Liver (tissue), 9 donors: ENCODE data around the gene ELN. TPM values are rescaled to one million over a fixed set of nuclear protein-coding genes. Genes with fewer than 3 reads are reported as not detected.

Experiments used
- DNase-seq: peaks from one replicate; pipeline ENCODE4 v3.0.0-alpha.2; 2017; ENCODE audit warnings: low spot score
- H3K27ac ChIP-seq, 2 donors: one replicate each; pipeline ENCODE4 v1.7.0; 2013; ENCODE audit warnings: inconsistent platforms in 2 of 2, low read length in 2 of 2, control low read depth in 1 of 2, low read depth in 1 of 2, mild to moderate bottlenecking in 1 of 2
- H3K27me3 ChIP-seq, 4 donors: one replicate each; pipeline versions ENCODE4 v1.6.1 to v1.7.0; 2013; ENCODE audit warnings: low read length in 3 of 4, inconsistent platforms in 1 of 4, mild to moderate bottlenecking in 1 of 4, moderate library complexity in 1 of 4; ENCODE audit not compliant: control insufficient read depth in 4 of 4, insufficient read depth in 4 of 4
- H3K36me3 ChIP-seq, 4 donors: one replicate each; pipeline versions ENCODE4 v1.6.1 to v1.7.0; 2013; ENCODE audit warnings: low read length in 3 of 4, mild to moderate bottlenecking in 3 of 4, low read depth in 1 of 4, moderate library complexity in 1 of 4; ENCODE audit not compliant: control insufficient read depth in 4 of 4, insufficient read depth in 3 of 4
- H3K4me1 ChIP-seq, 4 donors: one replicate each; pipeline versions ENCODE4 v1.6.1 to v1.7.0; 2013; ENCODE audit warnings: low read length in 3 of 4, mild to moderate bottlenecking in 3 of 4, moderate library complexity in 1 of 4; ENCODE audit not compliant: control insufficient read depth in 4 of 4, insufficient read depth in 4 of 4
- H3K4me3 ChIP-seq, 3 donors: one replicate each; pipeline versions ENCODE4 v1.6.1 to v1.7.0; 2013; ENCODE audit warnings: low read length in 3 of 3, control low read depth in 1 of 3, low read depth in 1 of 3, mild to moderate bottlenecking in 1 of 3
- H3K9ac ChIP-seq, 2 donors: one replicate each; pipeline ENCODE4 v1.7.0; 2013; ENCODE audit warnings: low read length in 2 of 2, mild to moderate bottlenecking in 2 of 2, moderate library complexity in 2 of 2, control low read depth in 1 of 2, low read depth in 1 of 2
- H3K9me3 ChIP-seq, 4 donors: one replicate each; pipeline versions ENCODE4 v1.6.1 to v1.7.0; 2013; ENCODE audit warnings: low read length in 3 of 4; ENCODE audit not compliant: control insufficient read depth in 4 of 4
- CTCF ChIP-seq: fragments of 150-350 bp; IDR thresholded peaks from 2 replicates; pipeline ENCODE4 v1.5.1; 2017; ENCODE audit warnings: improper control_type of control experiment, low read depth, low read length; ENCODE audit not compliant: missing input control
- EGR1 ChIP-seq, 2 donors: IDR thresholded peaks; 2 replicates each; pipeline ENCODE4 v1.6.1; 2016 to 2018; ENCODE audit warnings: antibody characterized with exemption in 2 of 2, low read depth in 2 of 2
- FOXA1 ChIP-seq: IDR thresholded peaks from 2 replicates; pipeline ENCODE4 v1.6.1; 2016; ENCODE audit warnings: antibody characterized with exemption
- FOXA2 ChIP-seq: IDR thresholded peaks from 2 replicates; pipeline ENCODE4 v1.6.1; 2016; ENCODE audit warnings: antibody characterized with exemption
- GABPA ChIP-seq, 2 donors: IDR thresholded peaks in 1 of 2; conservative IDR thresholded peaks in 1 of 2; 2 replicates each; pipeline ENCODE4 v1.6.1; 2016; ENCODE audit warnings: antibody characterized with exemption in 2 of 2, mild to moderate bottlenecking in 1 of 2, moderate library complexity in 1 of 2
- HNF4G ChIP-seq: IDR thresholded peaks from 2 replicates; pipeline ENCODE4 v1.6.1; 2016; ENCODE audit warnings: antibody characterized with exemption
- JUND ChIP-seq, 2 donors: IDR thresholded peaks; 2 replicates each; pipeline ENCODE4 v1.6.1; 2016; ENCODE audit warnings: antibody characterized with exemption in 2 of 2
- MAX ChIP-seq: IDR thresholded peaks from 2 replicates; pipeline ENCODE4 v1.6.1; 2016; ENCODE audit warnings: antibody characterized with exemption
- REST ChIP-seq: IDR thresholded peaks from 2 replicates; pipeline ENCODE4 v1.6.1; 2016; ENCODE audit warnings: antibody characterized with exemption, mild to moderate bottlenecking
- RXRA ChIP-seq, 2 donors: IDR thresholded peaks; 2 replicates each; pipeline ENCODE4 v1.6.1; 2017 to 2018; ENCODE audit warnings: antibody characterized with exemption in 2 of 2, mild to moderate bottlenecking in 1 of 2
- TAF1 ChIP-seq: conservative IDR thresholded peaks from 2 replicates; pipeline ENCODE4 v1.6.1; 2016; ENCODE audit warnings: antibody characterized with exemption, mild to moderate bottlenecking
- YY1 ChIP-seq: IDR thresholded peaks from 2 replicates; pipeline ENCODE4 v1.6.1; 2016; ENCODE audit warnings: antibody characterized with exemption, mild to moderate bottlenecking
- ZBTB33 ChIP-seq: IDR thresholded peaks from 2 replicates; pipeline ENCODE4 v1.6.1; 2016; ENCODE audit warnings: antibody characterized with exemption
- WGBS: extraction: QIAGEN DNeasy Blood & Tissue Kit; methylation state at CpG from one replicate; pipeline ENCODE4 v1.1.7; 2013; 5-methylcytosine and 5-hydroxymethylcytosine counted together
- polyA plus RNA-seq, 2 donors: library from polyadenylated mRNA; stranded (reverse) in 1 of 2; unstranded in 1 of 2; fragments of 200-250 nt in 1 of 2; fragments of >200 nt in 1 of 2; fragmentation: Nextera tagmentation in 1 of 2; extraction: Ambion mirVana in 1 of 2; gene quantifications; one replicate each; pipeline versions ENCODE4 v1.2.1 to v1.2.3, GENCODE V29; 2013 to 2015
- total RNA-seq, 2 donors: library from RNA; depleted of rRNA; stranded (reverse); fragments of >200 nt; gene quantifications; one replicate each; pipeline ENCODE4 v1.2.3, GENCODE V29; 2014
- donor health status: healthy.
- donor health status: healthy.
- donor health status: healthy.
- donor health status: healthy.
- donor health status: healthy.

ELN gene
- total and polyA plus RNA-seq, 4 donors = 2.7 to 16.3 (median 9.7) TPM

- WGBS = 93% methylated on average over 4 of the region's 4 CpGs
- no peak overlapping the region for H3K4me3 ChIP-seq
- H3K9ac ChIP-seq = no peak overlapping the region
- no peak for DNase-seq
- H3K27ac ChIP-seq = no peak overlapping the region
- H3K9me3 ChIP-seq = no peaks in the 10 kb centered on the region
- TF ChIP-seq CTCF = no peak
- TF ChIP-seq MAX = no peak
- TF ChIP-seq TAF1 = no peak
- no peak for TF ChIP-seq JUND (IDR thresholded peaks at IDR 0.05)
- TF ChIP-seq GABPA (IDR thresholded peaks at IDR 0.05 in 1 of 2, conservative IDR thresholded peaks at IDR 0.05 in 1 of 2) = no peak
- TF ChIP-seq FOXA2 = no peak
- TF ChIP-seq EGR1 (IDR thresholded peaks at IDR 0.05; ENCODE audit: low read depth in 2 of 2) = no peak
- TF ChIP-seq ZBTB33 = no peak
- TF ChIP-seq HNF4G = no peak
- H3K36me3 ChIP-seq = no peaks in the 10 kb centered on the region
- no peaks in the 10 kb centered on the region for H3K27me3 ChIP-seq
- no peaks in the 10 kb centered on the region for H3K4me1 ChIP-seq
Measured at GRCh38 chr7:74015670-74016069, 12.3 kb upstream of the ELN start.

- H3K4me3 ChIP-seq = no peak overlapping the region
- H3K27ac ChIP-seq = no peak overlapping the region
- no peak overlapping the region for H3K9ac ChIP-seq
- no peaks in the 10 kb centered on the region for H3K27me3 ChIP-seq
- DNase-seq = no peak
- H3K4me1 ChIP-seq = no peaks in the 10 kb centered on the region
- no peaks in the 10 kb centered on the region for H3K36me3 ChIP-seq
- WGBS = 68% methylated on average over 6 of the region's 6 CpGs
- H3K9me3 ChIP-seq = no peaks in the 10 kb centered on the region
- no peak for TF ChIP-seq RXRA (IDR thresholded peaks at IDR 0.05)
- TF ChIP-seq CTCF = no peak
- TF ChIP-seq FOXA1 = no peak
- TF ChIP-seq YY1 = no peak
- no peak for TF ChIP-seq FOXA2
- TF ChIP-seq REST = no peak
- TF ChIP-seq HNF4G = no peak
Measured at GRCh38 chr7:74017125-74017524, 10.8 kb upstream of the ELN start.
